Activated naive CD8-positive, alpha-beta T cell treated with anti-CD3 and anti-CD28 coated beads, Interleukin-2, amount 10 ng/mL, durations not matched to agents 7 days and 5 days (primary cell): ENCODE data around the gene CCDC34. TPM values are rescaled to one million over a fixed set of nuclear protein-coding genes. Genes with fewer than 3 reads are reported as not detected.
"Not testable (repeated sequence)": the region's sequence is repeated elsewhere in the genome, so short reads cannot be mapped to it uniquely, and the experiment has no call there.

Experiments
- ATAC-seq: fragments of 150-1000 bp; cut with Tn5 transposase; one replicate; pipeline ENCODE4 v1.10.0; 2021; ENCODE audit warnings: low read depth, moderate library complexity
- POLR2A ChIA-PET: fragments of 350-600 bp; sonication (Branson Sonifier 250); formaldehyde crosslinking; loops from one replicate; lab custom pipeline; 2021; ENCODE audit warnings: antibody characterized with exemption; lab: Charles Lee
- DNase-seq: peaks from one replicate; pipeline ENCODE4 v3.0.0; 2021
- H3K27ac Mint-ChIP-seq: one replicate; pipeline ENCODE4 v1.8.0; 2022; ENCODE audit warnings: mild to moderate bottlenecking, mixed read lengths
- H3K27me3 Mint-ChIP-seq: one replicate; pipeline ENCODE4 v1.8.0; 2022; ENCODE audit warnings: mild to moderate bottlenecking, moderate library complexity, mixed read lengths
- H3K36me3 Mint-ChIP-seq: one replicate; pipeline ENCODE4 v1.8.0; 2021; ENCODE audit warnings: mild to moderate bottlenecking, mixed read lengths
- H3K4me1 Mint-ChIP-seq: one replicate; pipeline ENCODE4 v1.8.0; 2021; ENCODE audit warnings: mixed read lengths
- H3K4me3 Mint-ChIP-seq: one replicate; pipeline ENCODE4 v1.8.0; 2022; ENCODE audit warnings: mild to moderate bottlenecking, moderate library complexity, mixed read lengths
- H3K9me3 Mint-ChIP-seq: one replicate; pipeline ENCODE4 v1.8.0; 2021; ENCODE audit warnings: mixed read lengths
- total RNA-seq, 2 experiments: library from RNA; stranded (reverse); gene quantifications; one replicate each; pipeline ENCODE4 v1.2.3, GENCODE V29; 2021

CCDC34 gene
- total RNA-seq, 2 experiments from 2014 or later: 15.9 to 18.0 TPM

- Mint-ChIP-seq H3K9me3 (no peaks in the 10 kb centered on the region), H3K4me1 (no peaks in the 10 kb centered on the region), H3K4me3 (no peak overlapping the region), H3K36me3 (peaks cover 28% of the 10 kb centered on the region), H3K27me3 (no peaks in the 10 kb centered on the region), H3K27ac (no peak overlapping the region)
- POLR2A ChIA-PET: no interaction called here
- ATAC-seq: no peak
- no peak for DNase-seq
Measured at GRCh38 chr11:27347359-27348339, 15.4 kb downstream of the CCDC34 start.

GRCh38 chr11:27339941-27340340 is 23.1 kb downstream of the CCDC34 start:
- no peak for DNase-seq
- Mint-ChIP-seq H3K27ac (no peak overlapping the region), H3K4me1 (no peaks in the 10 kb centered on the region), H3K36me3 (peaks cover 11% of the 10 kb centered on the region), H3K4me3 (no peak overlapping the region), H3K9me3 (no peaks in the 10 kb centered on the region), H3K27me3 (no peaks in the 10 kb centered on the region)
- ATAC-seq: no peak
- POLR2A ChIA-PET: interaction anchor here (0.5 kb wide), 1 partner anchor 146 kb away, joined by 4 read pairs; no protein-coding TSS in a partner anchor

GRCh38 chr11:27334764-27335163 is 28.3 kb downstream of the CCDC34 start:
- ATAC-seq, H3K4me3 Mint-ChIP-seq, H3K27ac Mint-ChIP-seq, POLR2A ChIA-PET, H3K27me3 Mint-ChIP-seq, DNase-seq, H3K9me3 Mint-ChIP-seq, H3K4me1 Mint-ChIP-seq: not testable (repeated sequence)
- peaks cover 15% of the 10 kb centered on the region for H3K36me3 Mint-ChIP-seq

GRCh38 chr11:27331981-27332380 is 31.0 kb downstream of the CCDC34 start:
- ATAC-seq (no peak), DNase-seq (no peak)
- Mint-ChIP-seq H3K4me1 (no peaks in the 10 kb centered on the region), H3K27me3 (no peaks in the 10 kb centered on the region), H3K27ac (no peak overlapping the region), H3K9me3 (no peaks in the 10 kb centered on the region), H3K36me3 (peaks cover 12% of the 10 kb centered on the region), H3K4me3 (no peak overlapping the region)
- POLR2A ChIA-PET: no interaction called here

- H3K36me3 Mint-ChIP-seq: peaks cover 7% of the 10 kb centered on the region
- H3K9me3 Mint-ChIP-seq: peaks cover 4% of the 10 kb centered on the region
- no peak overlapping the region for H3K27ac Mint-ChIP-seq
- DNase-seq: no peak
- POLR2A ChIA-PET: no interaction called here
- no peak overlapping the region for H3K4me3 Mint-ChIP-seq
- no peaks in the 10 kb centered on the region for H3K4me1 Mint-ChIP-seq
- no peaks in the 10 kb centered on the region for H3K27me3 Mint-ChIP-seq
- ATAC-seq: no peak
Measured at GRCh38 chr11:27330633-27331270, 32.3 kb downstream of the CCDC34 start.

- Mint-ChIP-seq H3K4me1 (no peaks in the 10 kb centered on the region), H3K27ac (no peak overlapping the region), H3K9me3 (peaks cover 4% of the 10 kb centered on the region), H3K4me3 (no peak overlapping the region), H3K36me3 (peaks cover 5% of the 10 kb centered on the region), H3K27me3 (no peaks in the 10 kb centered on the region)
- ATAC-seq (no peak), DNase-seq (no peak)
- POLR2A ChIA-PET: no interaction called here
Measured at GRCh38 chr11:27329867-27330632, 33.0 kb downstream of the CCDC34 start.

GRCh38 chr11:27328614-27329013 is 34.4 kb downstream of the CCDC34 start:
- Mint-ChIP-seq H3K4me1 (no peaks in the 10 kb centered on the region), H3K4me3 (no peak overlapping the region), H3K27ac (no peak overlapping the region), H3K9me3 (peaks cover 4% of the 10 kb centered on the region), H3K36me3 (peaks cover 2% of the 10 kb centered on the region), H3K27me3 (no peaks in the 10 kb centered on the region)
- DNase-seq: no peak
- ATAC-seq: no peak
- POLR2A ChIA-PET: no interaction called here

GRCh38 chr11:27327064-27327463 is 36.0 kb downstream of the CCDC34 start:
- H3K4me3 Mint-ChIP-seq, H3K4me1 Mint-ChIP-seq, H3K27me3 Mint-ChIP-seq, H3K27ac Mint-ChIP-seq, POLR2A ChIA-PET, H3K9me3 Mint-ChIP-seq, H3K36me3 Mint-ChIP-seq, DNase-seq, ATAC-seq: not testable (repeated sequence)

- DNase-seq, ATAC-seq, H3K4me1 Mint-ChIP-seq, H3K4me3 Mint-ChIP-seq, H3K9me3 Mint-ChIP-seq, H3K36me3 Mint-ChIP-seq, POLR2A ChIA-PET, H3K27me3 Mint-ChIP-seq, H3K27ac Mint-ChIP-seq: not testable (repeated sequence)
Measured at GRCh38 chr11:27322196-27322595, 40.8 kb downstream of the CCDC34 start.

- H3K9me3 Mint-ChIP-seq, H3K36me3 Mint-ChIP-seq, H3K27me3 Mint-ChIP-seq, ATAC-seq, H3K4me1 Mint-ChIP-seq, POLR2A ChIA-PET, H3K4me3 Mint-ChIP-seq, H3K27ac Mint-ChIP-seq, DNase-seq: not testable (repeated sequence)
Measured at GRCh38 chr11:27321340-27321739, 41.7 kb downstream of the CCDC34 start.

- no peak for ATAC-seq
- Mint-ChIP-seq H3K36me3 (no peaks in the 10 kb centered on the region), H3K27me3 (no peaks in the 10 kb centered on the region), H3K9me3 (no peaks in the 10 kb centered on the region), H3K4me1 (no peaks in the 10 kb centered on the region), H3K4me3 (no peak overlapping the region), H3K27ac (no peak overlapping the region)
- POLR2A ChIA-PET: no interaction called here
- no peak for DNase-seq
Measured at GRCh38 chr11:27319072-27319471, 43.9 kb downstream of the CCDC34 start.

GRCh38 chr11:27317751-27318150 is 45.3 kb downstream of the CCDC34 start:
- peaks cover 5% of the 10 kb centered on the region for H3K27me3 Mint-ChIP-seq
- H3K36me3 Mint-ChIP-seq: no peaks in the 10 kb centered on the region
- H3K27ac Mint-ChIP-seq: no peak overlapping the region
- POLR2A ChIA-PET: no interaction called here
- DNase-seq (no peak), ATAC-seq (no peak)
- no peaks in the 10 kb centered on the region for H3K4me1 Mint-ChIP-seq
- no peaks in the 10 kb centered on the region for H3K9me3 Mint-ChIP-seq
- no peak overlapping the region for H3K4me3 Mint-ChIP-seq

- no peaks in the 10 kb centered on the region for H3K36me3 Mint-ChIP-seq
- H3K27ac Mint-ChIP-seq: no peak overlapping the region
- H3K4me3 Mint-ChIP-seq: no peak overlapping the region
- peaks cover 6% of the 10 kb centered on the region for H3K27me3 Mint-ChIP-seq
- DNase-seq (no peak), ATAC-seq (no peak)
- no peaks in the 10 kb centered on the region for H3K4me1 Mint-ChIP-seq
- POLR2A ChIA-PET: no interaction called here
- no peaks in the 10 kb centered on the region for H3K9me3 Mint-ChIP-seq
Measured at GRCh38 chr11:27315836-27316235, 47.2 kb downstream of the CCDC34 start.
